ENCODE data around the gene ARHGEF28. TPM values are rescaled to one million over a fixed set of nuclear protein-coding genes. Genes with fewer than 3 reads are reported as not detected.

The ARHGEF28 gene
- polyA plus RNA-seq, 3 donors = not detected

DNA sequence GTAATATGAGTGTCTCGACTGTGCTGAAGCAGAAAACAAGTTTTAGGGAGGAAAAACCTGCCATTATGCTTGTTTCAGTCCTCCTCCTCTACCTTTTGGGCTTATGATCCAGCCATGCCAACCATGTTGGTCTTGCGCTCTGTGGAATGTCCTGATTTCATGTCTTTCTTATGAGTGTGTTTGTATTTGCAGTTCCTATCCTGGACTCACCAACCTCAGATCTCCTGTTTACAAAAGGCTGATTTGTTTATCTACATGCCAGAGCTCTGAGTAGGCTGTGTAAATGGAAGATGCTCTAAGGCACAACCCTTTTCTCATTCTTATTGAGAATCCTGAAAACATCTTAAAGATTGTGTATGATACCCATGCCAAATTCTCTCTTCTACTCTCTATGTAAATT, 138.6 kb downstream of the ARHGEF28 start:
- H3K4me1 ChIP-seq (ENCODE audit: control insufficient read depth in 1 of 2, insufficient read depth in 2 of 2, low read length in 2 of 2) = no peaks in the 10 kb centered on the region
- no peak overlapping the region for H3K27ac ChIP-seq (ENCODE audit: low read depth in 1 of 2, low read length in 2 of 2)
- H3K4me2 ChIP-seq (replicated peaks; ENCODE audit: extremely low read depth, low read length, poor library complexity, severe bottlenecking) = no peak overlapping the region
- no peaks in the 10 kb centered on the region for H3K79me2 ChIP-seq (ENCODE audit: insufficient read depth, low read length)
- H3K36me3 ChIP-seq (replicated peaks in 1 of 2; ENCODE audit: control insufficient read depth in 1 of 2, insufficient read depth in 2 of 2, low read length in 2 of 2) = no peaks in the 10 kb centered on the region
- Mint-ChIP-seq H3K36me3 (peaks cover 0 to 2% of the 10 kb centered on the region in 2 donors), H3K27ac (no peak overlapping the region), H3K4me3 (no peak overlapping the region), H3K9me3 (peaks cover 15 to 35% (median 25%) of the 10 kb centered on the region in 7 donors), H3K4me1 (no peaks in the 10 kb centered on the region), H3K27me3 (ENCODE audit: low read depth in 3 of 3) (peaks cover 0 to 2% (median 0%) of the 10 kb centered on the region in 3 donors)
- no peak overlapping the region for H3K4me3 ChIP-seq (replicated peaks in 1 of 3; ENCODE audit: low read depth in 2 of 3, low read length in 3 of 3)
- intact Hi-C loops (cut with micrococcal nuclease) = no loop called here
- no peak overlapping the region for H2AFZ ChIP-seq (ENCODE audit: insufficient read depth, low read depth, low read length, poor library complexity, severe bottlenecking)
- TF ChIP-seq, protein P1, sequence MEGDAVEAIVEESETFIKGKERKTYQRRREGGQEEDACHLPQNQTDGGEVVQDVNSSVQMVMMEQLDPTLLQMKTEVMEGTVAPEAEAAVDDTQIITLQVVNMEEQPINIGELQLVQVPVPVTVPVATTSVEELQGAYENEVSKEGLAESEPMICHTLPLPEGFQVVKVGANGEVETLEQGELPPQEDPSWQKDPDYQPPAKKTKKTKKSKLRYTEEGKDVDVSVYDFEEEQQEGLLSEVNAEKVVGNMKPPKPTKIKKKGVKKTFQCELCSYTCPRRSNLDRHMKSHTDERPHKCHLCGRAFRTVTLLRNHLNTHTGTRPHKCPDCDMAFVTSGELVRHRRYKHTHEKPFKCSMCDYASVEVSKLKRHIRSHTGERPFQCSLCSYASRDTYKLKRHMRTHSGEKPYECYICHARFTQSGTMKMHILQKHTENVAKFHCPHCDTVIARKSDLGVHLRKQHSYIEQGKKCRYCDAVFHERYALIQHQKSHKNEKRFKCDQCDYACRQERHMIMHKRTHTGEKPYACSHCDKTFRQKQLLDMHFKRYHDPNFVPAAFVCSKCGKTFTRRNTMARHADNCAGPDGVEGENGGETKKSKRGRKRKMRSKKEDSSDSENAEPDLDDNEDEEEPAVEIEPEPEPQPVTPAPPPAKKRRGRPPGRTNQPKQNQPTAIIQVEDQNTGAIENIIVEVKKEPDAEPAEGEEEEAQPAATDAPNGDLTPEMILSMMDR (IDR thresholded peaks at IDR 0.05) = no peak
- WGBS (ENCODE audit: insufficient coverage) = no CpG with 5 or more reads among the region's 2 CpGs
- no peaks in the 10 kb centered on the region for H4K20me1 ChIP-seq (ENCODE audit: insufficient read depth, low read length)
- no peak overlapping the region for H3K9ac ChIP-seq (ENCODE audit: insufficient read depth, low read length, poor library complexity, severe bottlenecking)
- H3K27me3 ChIP-seq (ENCODE audit: control insufficient read depth in 2 of 2, insufficient read depth in 2 of 2, low read length in 2 of 2) = no peaks in the 10 kb centered on the region
- no peak for DNase-seq
- peaks cover 11 to 14% of the 10 kb centered on the region in 2 donors for H3K9me3 ChIP-seq (replicated peaks in 1 of 2; ENCODE audit: control insufficient read depth in 1 of 2, insufficient read depth in 1 of 2, low read length in 2 of 2)

GRCh38 chr5:73764996-73765395, 139.0 kb downstream of the ARHGEF28 start:
- no peak overlapping the region for H3K27ac ChIP-seq (ENCODE audit: low read depth in 1 of 2, low read length in 2 of 2)
- H3K4me3 ChIP-seq (replicated peaks in 1 of 3; ENCODE audit: low read depth in 2 of 3, low read length in 3 of 3) = no peak overlapping the region
- H3K36me3 ChIP-seq (replicated peaks in 1 of 2; ENCODE audit: control insufficient read depth in 1 of 2, insufficient read depth in 2 of 2, low read length in 2 of 2) = no peaks in the 10 kb centered on the region
- TF ChIP-seq, protein P1 (IDR thresholded peaks at IDR 0.05) = no peak
- H3K27me3 Mint-ChIP-seq (ENCODE audit: low read depth in 3 of 3) = peaks cover 0 to 2% (median under 1%) of the 10 kb centered on the region in 3 donors
- no peak overlapping the region for H3K9ac ChIP-seq (ENCODE audit: insufficient read depth, low read length, poor library complexity, severe bottlenecking)
- peaks cover 11 to 14% of the 10 kb centered on the region in 2 donors for H3K9me3 ChIP-seq (replicated peaks in 1 of 2; ENCODE audit: control insufficient read depth in 1 of 2, insufficient read depth in 1 of 2, low read length in 2 of 2)
- peaks cover 15 to 35% (median 25%) of the 10 kb centered on the region in 7 donors for H3K9me3 Mint-ChIP-seq
- no peaks in the 10 kb centered on the region for H3K4me1 ChIP-seq (ENCODE audit: control insufficient read depth in 1 of 2, insufficient read depth in 2 of 2, low read length in 2 of 2)
- no peaks in the 10 kb centered on the region for H3K4me1 Mint-ChIP-seq
- H4K20me1 ChIP-seq (ENCODE audit: insufficient read depth, low read length) = no peaks in the 10 kb centered on the region
- no peak for DNase-seq
- H3K27me3 ChIP-seq (ENCODE audit: control insufficient read depth in 2 of 2, insufficient read depth in 2 of 2, low read length in 2 of 2) = no peaks in the 10 kb centered on the region
- no peak overlapping the region for H3K27ac Mint-ChIP-seq
- intact Hi-C loops (cut with micrococcal nuclease) = no loop called here
- no peak overlapping the region for H2AFZ ChIP-seq (ENCODE audit: insufficient read depth, low read depth, low read length, poor library complexity, severe bottlenecking)
- H3K36me3 Mint-ChIP-seq = peaks cover 0 to 2% of the 10 kb centered on the region in 2 donors
- H3K4me3 Mint-ChIP-seq = no peak overlapping the region
- H3K4me2 ChIP-seq (replicated peaks; ENCODE audit: extremely low read depth, low read length, poor library complexity, severe bottlenecking) = no peak overlapping the region
- H3K79me2 ChIP-seq (ENCODE audit: insufficient read depth, low read length) = no peaks in the 10 kb centered on the region

All from CD14-positive monocyte (primary cell).